ENCODE results near the gene KRT79.

GRCh38 chr12:52817003-52817698, 17.0 kb downstream of the KRT79 start:
- TF ChIP-seq POLR2A (IDR thresholded peaks at IDR 0.05) (no peak), CTCF (IDR thresholded peaks at IDR 0.05) (no peak)

All from testis (tissue), 2 donors.